Brain microvascular endothelial cell (primary cell): ENCODE data around the gene INPP5E.
A peak's percentile ranks its signal among the peaks of the same experiment; 100 is the strongest.

Experiments used
- DNase-seq: peaks from one replicate; pipeline ENCODE4 v3.0.0-alpha.2; 2020
- H3K27ac ChIP-seq: fragments of 250-450 bp; sonication (Bioruptor Pico); 2 replicates; pipeline ENCODE4 v1.5.1; 2020; ENCODE audit warnings: mild to moderate bottlenecking, moderate library complexity
- H3K27me3 ChIP-seq: fragments of 250-450 bp; sonication (Bioruptor Pico); replicated peaks from 2 replicates; pipeline ENCODE4 v1.5.1; 2020; ENCODE audit warnings: mild to moderate bottlenecking
- H3K36me3 ChIP-seq: fragments of 250-450 bp; sonication (Bioruptor Pico); replicated peaks from 2 replicates; pipeline ENCODE4 v1.5.1; 2020; ENCODE audit warnings: mild to moderate bottlenecking
- H3K4me3 ChIP-seq: 2 replicates; pipeline ENCODE4 v1.5.1; 2011; ENCODE audit warnings: low read depth, mild to moderate bottlenecking, control low read depth, low read length, moderate library complexity
- in situ Hi-C: cut with HindIII; loops from 2 replicates; pipeline ENCODE4 v1.10.0; 2017; ENCODE audit warnings: low sequenced_read_pairs, low pct_ligation_motif_present
- TF ChIP-seq, protein P1 (sequence below): IDR thresholded peaks from 2 replicates; pipeline ENCODE4 v1.5.1; 2011; ENCODE audit warnings: low read depth, mild to moderate bottlenecking, moderate library complexity, low read length, control low read depth, inconsistent platforms; ENCODE audit errors: missing control alignments

INPP5E gene

DNA sequence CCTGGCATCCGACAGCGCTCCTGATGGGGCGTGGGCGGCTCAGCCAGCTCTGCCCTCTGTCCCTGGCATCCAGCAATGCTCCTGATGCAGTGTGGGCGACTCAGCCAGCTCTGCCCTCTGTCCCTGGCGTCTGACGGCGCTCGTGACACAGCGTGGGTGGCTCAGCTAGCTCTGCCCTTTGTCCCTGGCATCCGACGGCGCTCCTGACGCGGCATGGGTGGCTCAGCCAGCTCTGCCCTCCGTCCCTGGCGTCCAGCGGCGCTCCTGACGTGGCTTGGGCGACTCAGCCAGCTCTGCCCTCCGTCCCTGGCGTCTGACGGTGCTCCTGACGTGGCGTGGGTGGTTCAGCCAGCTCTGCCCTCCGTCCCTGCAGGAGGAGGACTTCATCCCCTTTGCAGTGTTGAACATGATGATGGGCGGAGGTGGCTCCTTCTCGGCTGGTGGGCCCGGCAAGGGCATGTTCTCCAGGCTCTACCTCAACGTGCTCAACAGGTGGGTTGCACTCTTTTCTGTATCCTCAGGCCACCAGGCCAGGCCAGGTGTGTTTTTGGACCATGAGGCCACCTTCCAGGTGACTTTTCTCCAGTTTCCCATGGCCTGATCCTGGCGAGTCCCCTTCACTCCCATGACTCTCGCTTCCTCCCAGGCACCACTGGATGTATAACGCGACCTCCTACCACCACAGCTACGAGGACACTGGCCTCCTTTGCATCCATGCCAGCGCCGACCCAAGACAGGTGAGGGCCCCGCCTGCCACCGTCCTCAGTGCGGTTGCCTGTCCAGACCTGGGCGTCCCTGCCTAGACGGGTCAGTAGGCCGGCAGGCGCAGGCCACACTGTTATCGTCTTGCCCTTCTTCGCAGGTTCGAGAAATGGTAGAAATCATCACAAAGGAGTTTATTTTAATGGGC is 21.2 kb downstream of the INPP5E start:
- Histone ChIP-seq H3K4me3 (no peak overlapping the region), H3K27me3 (no peaks in the 10 kb centered on the region), H3K27ac (no peak overlapping the region), H3K36me3 (peaks cover 86% of the 10 kb centered on the region)
- no peak for DNase-seq
- TF ChIP-seq, protein P1, sequence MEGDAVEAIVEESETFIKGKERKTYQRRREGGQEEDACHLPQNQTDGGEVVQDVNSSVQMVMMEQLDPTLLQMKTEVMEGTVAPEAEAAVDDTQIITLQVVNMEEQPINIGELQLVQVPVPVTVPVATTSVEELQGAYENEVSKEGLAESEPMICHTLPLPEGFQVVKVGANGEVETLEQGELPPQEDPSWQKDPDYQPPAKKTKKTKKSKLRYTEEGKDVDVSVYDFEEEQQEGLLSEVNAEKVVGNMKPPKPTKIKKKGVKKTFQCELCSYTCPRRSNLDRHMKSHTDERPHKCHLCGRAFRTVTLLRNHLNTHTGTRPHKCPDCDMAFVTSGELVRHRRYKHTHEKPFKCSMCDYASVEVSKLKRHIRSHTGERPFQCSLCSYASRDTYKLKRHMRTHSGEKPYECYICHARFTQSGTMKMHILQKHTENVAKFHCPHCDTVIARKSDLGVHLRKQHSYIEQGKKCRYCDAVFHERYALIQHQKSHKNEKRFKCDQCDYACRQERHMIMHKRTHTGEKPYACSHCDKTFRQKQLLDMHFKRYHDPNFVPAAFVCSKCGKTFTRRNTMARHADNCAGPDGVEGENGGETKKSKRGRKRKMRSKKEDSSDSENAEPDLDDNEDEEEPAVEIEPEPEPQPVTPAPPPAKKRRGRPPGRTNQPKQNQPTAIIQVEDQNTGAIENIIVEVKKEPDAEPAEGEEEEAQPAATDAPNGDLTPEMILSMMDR, result no peak
- in situ Hi-C loops, result no loop called here

DNA sequence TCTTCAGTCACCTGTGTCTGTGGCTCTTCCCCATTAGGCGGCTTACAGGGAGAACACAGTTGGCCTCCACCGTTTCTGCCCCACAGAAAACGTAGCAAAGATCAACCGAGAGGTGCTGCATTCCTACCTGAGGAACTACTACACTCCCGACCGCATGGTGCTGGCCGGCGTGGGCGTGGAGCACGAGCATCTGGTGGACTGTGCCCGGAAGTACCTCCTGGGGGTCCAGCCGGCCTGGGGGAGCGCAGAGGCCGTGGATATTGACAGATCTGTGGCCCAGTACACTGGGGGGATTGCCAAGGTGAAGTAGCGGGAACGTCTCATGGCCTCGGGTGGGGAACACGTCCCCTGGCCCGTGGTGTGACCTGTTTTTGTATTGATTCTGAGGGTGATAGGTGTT is 22.7 kb downstream of the INPP5E start:
- no peak overlapping the region for H3K4me3 ChIP-seq
- TF ChIP-seq, protein P1, result no peak
- DNase-seq, result no peak
- no peak overlapping the region for H3K27ac ChIP-seq
- in situ Hi-C loops, result no loop called here
- H3K36me3 ChIP-seq, result peaks cover 76% of the 10 kb centered on the region
- H3K27me3 ChIP-seq, result no peaks in the 10 kb centered on the region

DNA sequence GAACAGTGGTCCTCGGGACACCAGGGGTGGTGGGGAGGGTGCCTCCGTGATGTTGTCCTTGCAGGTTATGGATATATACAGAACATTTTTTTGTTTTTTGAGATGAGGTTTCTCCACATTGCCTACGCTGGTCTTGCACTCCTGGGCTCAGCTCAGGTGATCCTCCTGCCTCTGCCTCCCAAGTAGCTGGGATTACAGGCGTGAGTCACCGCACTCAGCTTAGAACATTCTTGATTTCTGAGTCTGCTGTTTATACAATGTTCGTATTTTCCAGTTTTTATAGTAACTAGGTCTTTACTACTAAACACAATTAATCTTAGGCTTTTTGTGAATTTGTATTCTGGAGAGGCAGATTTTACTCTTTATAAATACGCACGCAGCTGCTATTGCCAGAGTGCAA is 23.2 kb downstream of the INPP5E start:
- Histone ChIP-seq H3K36me3 (peaks cover 71% of the 10 kb centered on the region), H3K4me3 (no peak overlapping the region), H3K27me3 (no peaks in the 10 kb centered on the region), H3K27ac (no peak overlapping the region)
- TF ChIP-seq, protein P1, result no peak
- in situ Hi-C loops, result no loop called here
- DNase-seq, result no peak

DNA sequence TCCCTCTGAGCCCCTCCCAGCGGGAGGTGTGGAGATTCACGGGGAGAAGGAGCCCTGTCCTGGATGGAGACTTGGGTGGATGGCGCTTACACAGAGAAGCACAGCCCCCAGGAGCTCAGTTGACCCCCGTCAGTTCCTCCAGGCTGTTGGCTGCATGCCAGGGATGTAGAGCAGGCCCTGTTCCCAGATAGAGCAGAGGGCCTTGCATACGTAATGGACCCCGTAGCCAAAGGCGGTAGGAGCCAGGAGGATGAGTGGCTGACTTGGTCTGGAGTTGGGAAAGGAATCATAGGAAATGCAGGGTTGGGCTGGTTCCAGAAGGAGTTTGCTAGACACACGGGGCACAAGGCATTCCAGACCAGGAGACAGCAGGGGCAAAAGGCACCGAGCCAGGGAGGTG is 26.7 kb downstream of the INPP5E start:
- DNase-seq, result no peak
- peaks cover 46% of the 10 kb centered on the region for H3K36me3 ChIP-seq

DNA sequence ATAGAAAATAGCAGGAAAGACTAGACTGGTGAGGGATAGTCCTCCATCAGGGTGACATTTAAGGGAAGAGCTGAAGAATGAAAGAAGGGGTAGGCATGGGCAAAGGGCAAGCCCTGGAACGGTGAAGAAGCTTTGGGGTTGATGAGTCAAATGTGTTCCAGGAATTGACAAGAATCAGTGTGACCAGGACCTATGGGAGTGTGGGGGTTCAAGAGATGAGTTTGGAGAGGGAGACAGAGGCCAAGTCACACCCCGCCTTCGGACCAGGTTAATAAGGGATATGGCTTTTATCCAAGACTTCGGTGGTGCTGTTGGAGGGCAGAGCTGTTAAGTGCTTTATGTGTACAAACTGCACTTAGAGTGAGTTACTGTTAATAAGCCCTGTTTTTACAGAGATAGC is 28.3 kb downstream of the INPP5E start:
- in situ Hi-C loops, result no loop called here
- Histone ChIP-seq H3K4me3 (peak overlapping the region; percentile 96), H3K27me3 (no peaks in the 10 kb centered on the region), H3K27ac (no peak overlapping the region), H3K36me3 (peaks cover 42% of the 10 kb centered on the region)
- no peak for DNase-seq
- TF ChIP-seq, protein P1, result no peak

More for the DNA sequence above, 26.7 kb downstream of the INPP5E start:
- in situ Hi-C loops, result no loop called here
- H3K27me3 ChIP-seq, result no peaks in the 10 kb centered on the region
- H3K4me3 ChIP-seq, result no peak overlapping the region
- TF ChIP-seq, protein P1, result no peak
- H3K27ac ChIP-seq, result no peak overlapping the region
